Stimulated activated CD8-positive, alpha-beta memory T cell treated with anti-CD3 and anti-CD28 coated beads, Interleukin-15, amount 100 ng/mL, for 1 hour (primary cell): ENCODE data around the gene JDP2.

Experiments used
- DNase-seq: peaks from one replicate; pipeline ENCODE4 v3.0.0-alpha.2; 2020; ENCODE audit warnings: low read depth

Gene JDP2

DNA sequence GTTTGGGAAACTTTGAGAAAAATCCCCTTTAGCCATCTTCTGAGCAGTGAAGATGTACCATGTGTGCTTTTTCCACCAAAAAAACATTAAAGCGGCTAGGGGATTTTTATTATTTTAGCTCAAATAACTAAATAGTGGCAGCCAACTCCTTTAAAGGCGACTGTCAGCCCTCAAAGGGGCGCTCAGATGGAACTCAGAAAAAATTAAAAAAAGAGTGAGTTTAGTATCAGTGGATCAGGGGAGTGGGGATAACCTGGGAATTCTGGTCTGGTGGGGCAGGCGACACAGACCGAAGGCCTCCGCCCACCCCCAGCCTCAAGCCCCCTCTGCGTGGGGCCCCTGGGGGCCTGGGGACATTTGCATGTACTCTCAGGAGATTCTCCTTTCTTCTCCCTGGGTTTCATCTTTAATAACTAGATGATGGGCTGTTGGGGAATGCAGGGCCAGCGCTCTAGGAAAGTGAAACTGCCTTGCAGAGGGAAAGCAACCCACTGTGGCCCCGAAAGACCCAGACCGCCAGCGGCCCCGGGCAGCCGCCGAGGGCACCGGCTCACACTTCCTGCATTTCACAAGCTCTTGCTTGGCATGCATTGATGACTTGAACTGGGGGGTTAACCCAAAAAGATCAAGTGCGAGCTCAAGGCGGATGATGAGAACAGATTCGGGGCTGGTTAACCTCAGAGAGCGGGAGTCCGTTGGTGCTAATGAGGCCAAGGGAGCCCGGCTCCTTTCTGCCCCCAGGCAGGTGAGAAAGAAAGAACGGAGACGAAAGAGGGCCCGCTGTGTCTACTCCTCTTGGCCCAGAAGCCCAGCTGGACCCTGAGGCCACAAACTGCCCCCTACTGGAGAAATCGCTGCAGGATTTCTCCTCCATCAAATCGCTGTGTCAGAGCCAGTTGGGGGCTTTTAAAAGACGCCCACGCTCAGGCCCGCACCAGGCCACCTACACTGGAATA lies 87.1 kb downstream of the JDP2 start:
- DNase-seq, result no peak

DNA sequence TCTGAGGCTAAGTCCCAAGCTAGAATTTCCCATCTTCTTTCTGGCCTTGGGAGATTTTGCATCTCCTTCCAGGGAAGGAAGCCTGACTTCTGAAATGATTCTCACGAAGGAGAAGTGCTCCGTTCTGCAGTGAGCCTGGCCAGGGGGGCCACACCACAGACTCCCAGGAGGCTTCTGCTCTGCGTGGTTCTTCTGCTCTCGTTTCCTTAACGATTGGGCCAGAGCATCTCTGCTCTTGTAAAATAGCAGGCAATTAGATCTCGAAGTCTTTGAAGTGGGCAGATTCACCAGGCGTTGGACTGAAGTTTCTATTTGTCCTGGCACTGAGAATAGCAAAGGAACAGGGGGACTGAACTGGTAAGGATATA lies 87.8 kb downstream of the JDP2 start:
- DNase-seq, result no peak

DNA sequence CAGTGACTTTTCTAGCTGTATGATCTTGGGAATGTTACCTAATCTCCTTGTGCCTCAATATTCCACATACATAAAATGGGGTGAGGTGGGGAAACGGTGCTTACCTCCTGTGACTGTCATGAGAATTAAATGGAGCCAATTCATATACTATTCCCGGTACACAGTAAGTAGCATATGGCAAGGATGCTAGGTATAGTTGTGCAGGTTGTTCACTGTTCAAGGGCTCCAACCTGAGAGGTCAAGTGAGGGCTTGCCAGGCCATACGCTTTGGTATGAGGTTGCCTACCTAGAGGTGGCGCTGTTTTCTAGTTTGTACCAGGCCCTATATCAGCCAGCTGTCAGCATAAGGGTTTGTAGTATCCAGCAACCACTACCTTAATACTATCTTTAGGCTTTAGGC lies 90.8 kb downstream of the JDP2 start:
- DNase-seq, result no peak

DNA sequence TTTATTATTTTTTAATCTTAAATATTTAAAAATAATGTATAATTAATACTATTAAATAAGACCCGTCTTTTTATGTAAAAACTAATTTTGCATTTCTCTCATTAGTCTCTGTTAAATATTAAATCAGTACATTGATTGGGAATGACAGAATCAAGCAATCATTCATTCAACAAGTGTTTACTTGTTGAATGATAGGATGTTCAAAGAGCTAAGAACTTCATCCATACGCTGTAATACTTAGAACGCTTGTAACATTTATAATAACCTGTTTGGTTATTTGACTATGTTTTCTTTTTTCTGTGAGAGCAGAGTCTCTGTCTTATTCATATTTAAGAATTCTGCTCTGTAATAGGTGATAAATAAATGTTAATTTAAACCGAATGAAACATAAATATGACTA lies 91.6 kb downstream of the JDP2 start:
- DNase-seq, result no peak

DNA sequence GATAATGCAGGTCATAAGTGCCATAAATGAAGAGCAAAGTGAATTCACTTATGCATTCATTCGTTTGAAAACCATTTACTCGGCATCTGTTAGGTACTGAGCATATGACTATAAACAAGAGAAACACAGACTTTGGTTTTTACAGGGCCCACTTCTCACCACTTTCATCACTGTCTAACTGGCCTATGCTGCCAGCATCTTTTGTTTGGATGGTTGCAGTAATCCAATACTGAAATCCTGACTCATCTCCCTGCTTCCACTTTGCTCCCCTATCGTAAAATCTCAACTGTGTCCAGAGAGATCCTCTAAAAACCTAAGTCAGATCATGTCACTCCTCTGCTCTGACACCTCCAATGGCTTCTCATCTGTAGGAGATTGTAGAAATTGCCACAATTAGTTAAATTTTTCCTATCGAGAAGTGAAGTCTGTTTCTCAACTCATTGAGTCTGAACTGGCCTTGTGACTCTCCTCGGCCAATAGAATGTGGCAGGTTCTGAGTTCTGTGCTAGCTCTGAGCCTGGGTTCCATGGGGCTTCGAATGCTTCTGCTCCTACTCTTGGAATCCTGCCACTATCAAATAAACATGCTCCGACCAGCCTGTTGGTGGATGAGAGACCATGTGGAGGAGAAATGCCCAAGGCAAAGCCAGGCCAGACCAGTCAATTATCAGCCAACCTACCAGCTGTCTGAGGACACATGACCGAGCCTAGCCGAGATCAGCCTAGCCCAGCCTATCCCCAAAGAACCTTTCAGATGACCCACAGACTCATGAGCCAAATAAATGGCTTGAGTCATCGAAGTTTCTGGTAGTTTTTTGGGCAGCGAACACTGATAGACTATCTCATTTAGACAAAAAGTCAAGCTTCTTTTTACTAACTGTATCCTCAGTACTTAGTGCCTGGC lies 92.3 kb downstream of the JDP2 start:
- DNase-seq, result no peak

GRCh38 chr14:75520852-75521251 lies 93.0 kb downstream of the JDP2 start:
- DNase-seq, result no peak

- no peak for DNase-seq
Observed at GRCh38 chr14:75521415-75522199, 93.8 kb downstream of the JDP2 start.

DNA sequence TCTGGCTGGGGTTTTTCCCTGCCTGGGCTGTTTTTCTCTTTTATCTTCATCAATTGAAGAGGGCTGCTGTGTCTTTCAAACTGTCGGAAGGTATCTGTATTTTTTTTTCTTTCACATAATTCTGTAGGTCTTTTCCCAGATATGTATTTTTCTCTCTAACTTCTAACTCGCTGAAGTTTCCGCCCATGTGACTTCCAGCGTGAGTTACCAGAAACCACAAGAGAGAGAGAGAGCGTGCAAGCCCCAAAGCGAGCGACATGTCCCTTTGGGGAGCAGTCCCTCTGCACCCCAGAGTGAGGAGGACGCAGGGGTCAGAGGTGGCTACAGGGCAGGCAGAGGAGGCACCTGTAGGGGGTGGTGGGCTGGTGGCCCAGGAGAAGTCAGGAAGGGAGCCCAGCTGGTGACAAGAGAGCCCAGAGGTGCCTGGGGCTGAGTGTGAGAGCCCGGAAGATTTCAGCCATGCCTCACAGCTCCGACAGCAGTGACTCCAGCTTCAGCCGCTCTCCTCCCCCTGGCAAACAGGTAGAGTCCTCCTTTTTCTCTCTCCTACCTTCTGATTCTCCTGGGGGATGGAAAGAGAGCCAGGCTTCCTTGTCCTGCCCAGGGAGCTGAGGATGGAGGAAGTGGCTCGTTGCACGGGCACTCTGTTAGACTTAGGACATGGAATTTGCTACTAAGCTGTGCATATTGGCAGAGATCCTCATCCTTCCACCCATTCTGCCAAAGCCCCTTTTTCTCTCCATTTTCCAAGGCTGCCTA lies 94.6 kb downstream of the JDP2 start, which contains the start of gene BATF:
Gene BATF, plus strand, starts transcription at position 246 of the 759 bp plus-strand sequence. Its CDS starts 214 bp downstream, at position 460.
- DNase-seq, result peak; percentile 52

- DNase-seq, result no peak
Observed at GRCh38 chr14:75522983-75523318, 95.1 kb downstream of the JDP2 start.
